SK-N-SH (cell line): ENCODE measurements around the gene ADGRB2.

ENCODE experiments used
- CTCF ChIP-seq: fragments of 200-600 bp; sonication (generic); IDR thresholded peaks from 2 replicates; pipeline ENCODE4 v1.6.1; 2017; ENCODE audit warnings: antibody characterized with exemption, mild to moderate bottlenecking, moderate library complexity
- EP300 ChIP-seq, 2 experiments: IDR thresholded peaks; 2 replicates each; pipeline versions ENCODE4 v1.4.0 to v1.6.1; 2012; ENCODE audit warnings: borderline replicate concordance in 1 of 2, low read depth in 1 of 2, low read length in 1 of 2
- GABPA ChIP-seq: IDR thresholded peaks from 2 replicates; pipeline ENCODE4 v1.4.0; 2012; ENCODE audit warnings: low read depth, mild to moderate bottlenecking
- GATA2 ChIP-seq: sonication (generic); formaldehyde crosslinking; IDR thresholded peaks from 2 replicates; pipeline ENCODE4 v1.5.0; 2020; ENCODE audit warnings: mild to moderate bottlenecking, missing genetic modification reagents
- NFIC ChIP-seq: IDR thresholded peaks from 2 replicates; pipeline ENCODE4 v1.4.0; 2012; ENCODE audit warnings: borderline replicate concordance
- POLR2AphosphoS5 ChIP-seq: IDR thresholded peaks from 2 replicates; pipeline ENCODE4 v1.6.1; 2012; ENCODE audit warnings: low read depth, low read length
- RXRA ChIP-seq: IDR thresholded peaks from 2 replicates; pipeline ENCODE4 v1.4.0; 2012; ENCODE audit warnings: low read depth, mild to moderate bottlenecking, borderline replicate concordance
- SIN3A ChIP-seq: IDR thresholded peaks from 2 replicates; pipeline ENCODE4 v1.6.1; 2012; ENCODE audit warnings: low read depth, mild to moderate bottlenecking, low read length, moderate library complexity, borderline replicate concordance
- USF1 ChIP-seq: IDR thresholded peaks from 2 replicates; pipeline ENCODE4 v1.4.0; 2012; ENCODE audit warnings: low read depth, borderline replicate concordance
- YY1 ChIP-seq: IDR thresholded peaks from 2 replicates; pipeline ENCODE4 v1.4.0; 2012; ENCODE audit warnings: low read depth, mild to moderate bottlenecking
- TF ChIP-seq, protein P1 (sequence below): IDR thresholded peaks from 2 replicates; pipeline ENCODE4 v1.4.0; 2012; ENCODE audit warnings: low read depth
- TF ChIP-seq, protein P2 (sequence below): IDR thresholded peaks from 2 replicates; pipeline ENCODE4 v1.6.1; 2012; ENCODE audit warnings: mild to moderate bottlenecking, low read depth, low read length, moderate library complexity
- TF ChIP-seq, protein P3 (sequence below): fragments of 150-350 bp; IDR thresholded peaks from 2 replicates; pipeline ENCODE4 v1.6.1; 2017; ENCODE audit warnings: antibody characterized with exemption, low read length, low read depth, borderline replicate concordance
- TF ChIP-seq, protein P4 (sequence below): IDR thresholded peaks from 2 replicates; pipeline ENCODE4 v1.4.0; 2012; ENCODE audit warnings: low read depth, borderline replicate concordance

GRCh38 chr1:31805318-31805717 is 41.2 kb upstream of the ADGRB2 start:
- TF ChIP-seq CTCF, result no peak
- no peak for TF ChIP-seq SIN3A
- TF ChIP-seq, protein P1, sequence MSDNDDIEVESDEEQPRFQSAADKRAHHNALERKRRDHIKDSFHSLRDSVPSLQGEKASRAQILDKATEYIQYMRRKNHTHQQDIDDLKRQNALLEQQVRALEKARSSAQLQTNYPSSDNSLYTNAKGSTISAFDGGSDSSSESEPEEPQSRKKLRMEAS, result no peak
- no peak for TF ChIP-seq YY1
- TF ChIP-seq GATA2 (CRISPR knock-in tag), result no peak
- TF ChIP-seq, protein P2, sequence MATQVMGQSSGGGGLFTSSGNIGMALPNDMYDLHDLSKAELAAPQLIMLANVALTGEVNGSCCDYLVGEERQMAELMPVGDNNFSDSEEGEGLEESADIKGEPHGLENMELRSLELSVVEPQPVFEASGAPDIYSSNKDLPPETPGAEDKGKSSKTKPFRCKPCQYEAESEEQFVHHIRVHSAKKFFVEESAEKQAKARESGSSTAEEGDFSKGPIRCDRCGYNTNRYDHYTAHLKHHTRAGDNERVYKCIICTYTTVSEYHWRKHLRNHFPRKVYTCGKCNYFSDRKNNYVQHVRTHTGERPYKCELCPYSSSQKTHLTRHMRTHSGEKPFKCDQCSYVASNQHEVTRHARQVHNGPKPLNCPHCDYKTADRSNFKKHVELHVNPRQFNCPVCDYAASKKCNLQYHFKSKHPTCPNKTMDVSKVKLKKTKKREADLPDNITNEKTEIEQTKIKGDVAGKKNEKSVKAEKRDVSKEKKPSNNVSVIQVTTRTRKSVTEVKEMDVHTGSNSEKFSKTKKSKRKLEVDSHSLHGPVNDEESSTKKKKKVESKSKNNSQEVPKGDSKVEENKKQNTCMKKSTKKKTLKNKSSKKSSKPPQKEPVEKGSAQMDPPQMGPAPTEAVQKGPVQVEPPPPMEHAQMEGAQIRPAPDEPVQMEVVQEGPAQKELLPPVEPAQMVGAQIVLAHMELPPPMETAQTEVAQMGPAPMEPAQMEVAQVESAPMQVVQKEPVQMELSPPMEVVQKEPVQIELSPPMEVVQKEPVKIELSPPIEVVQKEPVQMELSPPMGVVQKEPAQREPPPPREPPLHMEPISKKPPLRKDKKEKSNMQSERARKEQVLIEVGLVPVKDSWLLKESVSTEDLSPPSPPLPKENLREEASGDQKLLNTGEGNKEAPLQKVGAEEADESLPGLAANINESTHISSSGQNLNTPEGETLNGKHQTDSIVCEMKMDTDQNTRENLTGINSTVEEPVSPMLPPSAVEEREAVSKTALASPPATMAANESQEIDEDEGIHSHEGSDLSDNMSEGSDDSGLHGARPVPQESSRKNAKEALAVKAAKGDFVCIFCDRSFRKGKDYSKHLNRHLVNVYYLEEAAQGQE, result no peak
- TF ChIP-seq, protein P3, sequence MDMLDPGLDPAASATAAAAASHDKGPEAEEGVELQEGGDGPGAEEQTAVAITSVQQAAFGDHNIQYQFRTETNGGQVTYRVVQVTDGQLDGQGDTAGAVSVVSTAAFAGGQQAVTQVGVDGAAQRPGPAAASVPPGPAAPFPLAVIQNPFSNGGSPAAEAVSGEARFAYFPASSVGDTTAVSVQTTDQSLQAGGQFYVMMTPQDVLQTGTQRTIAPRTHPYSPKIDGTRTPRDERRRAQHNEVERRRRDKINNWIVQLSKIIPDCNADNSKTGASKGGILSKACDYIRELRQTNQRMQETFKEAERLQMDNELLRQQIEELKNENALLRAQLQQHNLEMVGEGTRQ, result no peak
- TF ChIP-seq RXRA, result no peak
- no peak for TF ChIP-seq USF1
- no peak for TF ChIP-seq GABPA
- no peak for TF ChIP-seq EP300 (IDR thresholded peaks at IDR 0.05; ENCODE audit: borderline replicate concordance in 1 of 2, low read depth in 1 of 2, low read length in 1 of 2)
- no peak for TF ChIP-seq NFIC
- TF ChIP-seq POLR2AphosphoS5, result no peak
- TF ChIP-seq, protein P4, sequence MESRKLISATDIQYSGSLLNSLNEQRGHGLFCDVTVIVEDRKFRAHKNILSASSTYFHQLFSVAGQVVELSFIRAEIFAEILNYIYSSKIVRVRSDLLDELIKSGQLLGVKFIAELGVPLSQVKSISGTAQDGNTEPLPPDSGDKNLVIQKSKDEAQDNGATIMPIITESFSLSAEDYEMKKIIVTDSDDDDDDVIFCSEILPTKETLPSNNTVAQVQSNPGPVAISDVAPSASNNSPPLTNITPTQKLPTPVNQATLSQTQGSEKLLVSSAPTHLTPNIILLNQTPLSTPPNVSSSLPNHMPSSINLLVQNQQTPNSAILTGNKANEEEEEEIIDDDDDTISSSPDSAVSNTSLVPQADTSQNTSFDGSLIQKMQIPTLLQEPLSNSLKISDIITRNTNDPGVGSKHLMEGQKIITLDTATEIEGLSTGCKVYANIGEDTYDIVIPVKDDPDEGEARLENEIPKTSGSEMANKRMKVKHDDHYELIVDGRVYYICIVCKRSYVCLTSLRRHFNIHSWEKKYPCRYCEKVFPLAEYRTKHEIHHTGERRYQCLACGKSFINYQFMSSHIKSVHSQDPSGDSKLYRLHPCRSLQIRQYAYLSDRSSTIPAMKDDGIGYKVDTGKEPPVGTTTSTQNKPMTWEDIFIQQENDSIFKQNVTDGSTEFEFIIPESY, result no peak
